GM23338 (cell line): ENCODE results near the gene TFEB. TPM values are rescaled to one million over a fixed set of nuclear protein-coding genes. Genes with fewer than 3 reads are reported as not detected.
A peak's percentile ranks its signal among the peaks of the same experiment; 100 is the strongest.

ENCODE experiments used
- ATAC-seq: fragments of 200-7000 bp; cut with Tn5 transposase; 3 replicates; pipeline ENCODE4 v1.9.1; 2020
- DNase-seq: peaks from one replicate; pipeline ENCODE4 v3.0.0-alpha.2; 2015; ENCODE audit warnings: low spot score
- H2AFZ ChIP-seq: fragments of 200-600 bp; sonication (generic); 2 replicates; pipeline ENCODE4 v1.8.0; 2016; ENCODE audit warnings: antibody characterized with exemption, mild to moderate bottlenecking, moderate library complexity
- H3F3A ChIP-seq: fragments of 200-600 bp; sonication (generic); replicated peaks from 2 replicates; pipeline ENCODE4 v1.8.0; 2017; ENCODE audit warnings: antibody characterized with exemption, mixed run types, low read depth
- H3K27ac ChIP-seq: fragments of 200-600 bp; sonication (generic); 2 replicates; pipeline ENCODE4 v1.6.1; 2016; ENCODE audit warnings: low read depth
- H3K27me3 ChIP-seq: fragments of 200-600 bp; sonication (generic); 2 replicates; pipeline ENCODE4 v1.8.0; 2016; ENCODE audit warnings: mild to moderate bottlenecking, mixed run types, moderate library complexity; ENCODE audit not compliant: insufficient read depth
- H3K36me3 ChIP-seq: fragments of 200-600 bp; sonication (generic); 2 replicates; pipeline ENCODE4 v1.8.0; 2016; ENCODE audit warnings: mild to moderate bottlenecking; ENCODE audit not compliant: insufficient read depth
- H3K4me1 ChIP-seq: fragments of 200-600 bp; sonication (generic); 2 replicates; pipeline ENCODE4 v1.8.0; 2016; ENCODE audit warnings: mild to moderate bottlenecking, moderate library complexity; ENCODE audit not compliant: insufficient read depth
- H3K4me2 ChIP-seq: fragments of 200-600 bp; sonication (generic); 2 replicates; pipeline ENCODE4 v1.7.1; 2017; ENCODE audit warnings: mixed run types
- H3K4me3 ChIP-seq: fragments of 200-600 bp; sonication (generic); 2 replicates; pipeline ENCODE4 v1.6.1; 2016; ENCODE audit warnings: mixed run types
- H3K79me2 ChIP-seq: fragments of 200-600 bp; sonication (generic); replicated peaks from 2 replicates; pipeline ENCODE4 v1.8.0; 2017; ENCODE audit warnings: mild to moderate bottlenecking; ENCODE audit not compliant: insufficient read depth
- H3K9me2 ChIP-seq: fragments of 200-600 bp; sonication (generic); 2 replicates; pipeline ENCODE4 v1.8.0; 2017; ENCODE audit not compliant: insufficient read depth
- H4K20me1 ChIP-seq: fragments of 200-600 bp; sonication (generic); replicated peaks from 2 replicates; pipeline ENCODE4 v1.8.0; 2017; ENCODE audit warnings: mild to moderate bottlenecking; ENCODE audit not compliant: insufficient read depth
- H3K27ac Mint-ChIP-seq: 2 replicates; pipeline ENCODE4 v1.8.0; 2020; ENCODE audit warnings: inconsistent platforms, mild to moderate bottlenecking, moderate library complexity, mixed read lengths
- H3K27me3 Mint-ChIP-seq: 3 replicates; pipeline ENCODE4 v1.8.0; 2022; ENCODE audit warnings: low read depth, mild to moderate bottlenecking, moderate library complexity, mixed read lengths, inconsistent platforms; ENCODE audit not compliant: insufficient read depth, poor library complexity
- H3K36me3 Mint-ChIP-seq: 3 replicates; pipeline ENCODE4 v1.8.0; 2021; ENCODE audit warnings: low read depth, mild to moderate bottlenecking, inconsistent platforms, moderate library complexity, mixed read lengths
- H3K4me1 Mint-ChIP-seq: 3 replicates; pipeline ENCODE4 v1.8.0; 2020; ENCODE audit warnings: mild to moderate bottlenecking, inconsistent platforms, mixed read lengths
- H3K4me3 Mint-ChIP-seq: 3 replicates; pipeline ENCODE4 v1.8.0; 2021; ENCODE audit warnings: moderate library complexity, mild to moderate bottlenecking, inconsistent platforms, mixed read lengths
- H3K9me3 Mint-ChIP-seq: 3 replicates; pipeline ENCODE4 v1.8.0; 2020; ENCODE audit warnings: moderate library complexity, mild to moderate bottlenecking, inconsistent platforms, mixed read lengths
- CREB1 ChIP-seq: fragments of 250-450 bp; sonication (Bioruptor Pico); IDR thresholded peaks from 2 replicates; pipeline ENCODE4 v1.5.0; 2020; ENCODE audit warnings: low read depth, mild to moderate bottlenecking, moderate library complexity
- EZH2 ChIP-seq: fragments of 200-600 bp; sonication (generic); IDR thresholded peaks from one replicate; pipeline ENCODE4 v1.8.0; 2017; ENCODE audit warnings: antibody characterized with exemption, mild to moderate bottlenecking, low read depth; ENCODE audit not compliant: unreplicated experiment
- EZH2phosphoT487 ChIP-seq: fragments of 200-600 bp; sonication (generic); IDR thresholded peaks from one replicate; pipeline ENCODE4 v1.8.1; 2018; ENCODE audit warnings: antibody characterized with exemption; ENCODE audit not compliant: unreplicated experiment
- JUNB ChIP-seq: IDR thresholded peaks from one replicate; pipeline ENCODE4 v1.6.1; 2016; ENCODE audit warnings: antibody characterized with exemption; ENCODE audit not compliant: unreplicated experiment
- NANOG ChIP-seq: IDR thresholded peaks from 2 replicates; pipeline ENCODE4 v1.6.1; 2016; ENCODE audit warnings: antibody characterized with exemption, borderline replicate concordance
- POLR2AphosphoS5 ChIP-seq: IDR thresholded peaks from 2 replicates; pipeline ENCODE4 v1.6.1; 2016; ENCODE audit warnings: antibody characterized with exemption, low read depth
- STAT1 ChIP-seq: IDR thresholded peaks from one replicate; pipeline ENCODE4 v1.6.1; 2016; ENCODE audit warnings: antibody characterized with exemption; ENCODE audit not compliant: unreplicated experiment
- ZNF114 ChIP-seq: fragments of 250-450 bp; sonication (Bioruptor Pico); IDR thresholded peaks from 2 replicates; pipeline ENCODE4 v1.5.0; 2020; ENCODE audit warnings: mild to moderate bottlenecking, moderate library complexity
- ZNF331 ChIP-seq: fragments of 250-450 bp; sonication (Bioruptor Pico); IDR thresholded peaks from 2 replicates; pipeline ENCODE4 v1.5.0; 2020; ENCODE audit warnings: low read depth, mild to moderate bottlenecking, moderate library complexity
- polyA plus RNA-seq: library from polyadenylated mRNA; unstranded; fragments of >200 nt; fragmentation: Nextera tagmentation; extraction: Ambion mirVana; gene quantifications from 2 replicates; pipeline ENCODE4 v1.2.1, GENCODE V29; 2016
- total RNA-seq: library from RNA; depleted of rRNA; stranded (reverse); fragments of >200 nt; shearing (Covaris generic); gene quantifications from 2 replicates; pipeline ENCODE4 v1.2.3, GENCODE V29; 2014
- TF ChIP-seq, protein P1 (sequence below): IDR thresholded peaks from 2 replicates; pipeline ENCODE4 v1.6.1; 2016; ENCODE audit warnings: antibody characterized with exemption
- TF ChIP-seq, protein P2 (sequence below): fragments of 250-450 bp; sonication (Bioruptor Pico); IDR thresholded peaks from 2 replicates; pipeline ENCODE4 v1.5.0; 2020; ENCODE audit warnings: mild to moderate bottlenecking, moderate library complexity
- TF ChIP-seq, protein P3 (sequence below): IDR thresholded peaks from one replicate; pipeline ENCODE4 v1.6.1; 2018; ENCODE audit warnings: antibody characterized with exemption; ENCODE audit not compliant: unreplicated experiment
- TF ChIP-seq, protein P4 (sequence below), 2 experiments: fragments of 200-600 bp in 1 of 2; sonication (generic) in 1 of 2; conservative IDR thresholded peaks; 2 replicates each; pipeline versions ENCODE4 v1.5.1 to v1.6.1; 2016 to 2017; ENCODE audit warnings: antibody characterized with exemption in 2 of 2, low read depth in 2 of 2, mild to moderate bottlenecking in 2 of 2, moderate library complexity in 1 of 2

The TFEB gene
- total and polyA plus RNA-seq, 2 experiments from 2014 or later: 1.3 to 4.3 TPM

DNA sequence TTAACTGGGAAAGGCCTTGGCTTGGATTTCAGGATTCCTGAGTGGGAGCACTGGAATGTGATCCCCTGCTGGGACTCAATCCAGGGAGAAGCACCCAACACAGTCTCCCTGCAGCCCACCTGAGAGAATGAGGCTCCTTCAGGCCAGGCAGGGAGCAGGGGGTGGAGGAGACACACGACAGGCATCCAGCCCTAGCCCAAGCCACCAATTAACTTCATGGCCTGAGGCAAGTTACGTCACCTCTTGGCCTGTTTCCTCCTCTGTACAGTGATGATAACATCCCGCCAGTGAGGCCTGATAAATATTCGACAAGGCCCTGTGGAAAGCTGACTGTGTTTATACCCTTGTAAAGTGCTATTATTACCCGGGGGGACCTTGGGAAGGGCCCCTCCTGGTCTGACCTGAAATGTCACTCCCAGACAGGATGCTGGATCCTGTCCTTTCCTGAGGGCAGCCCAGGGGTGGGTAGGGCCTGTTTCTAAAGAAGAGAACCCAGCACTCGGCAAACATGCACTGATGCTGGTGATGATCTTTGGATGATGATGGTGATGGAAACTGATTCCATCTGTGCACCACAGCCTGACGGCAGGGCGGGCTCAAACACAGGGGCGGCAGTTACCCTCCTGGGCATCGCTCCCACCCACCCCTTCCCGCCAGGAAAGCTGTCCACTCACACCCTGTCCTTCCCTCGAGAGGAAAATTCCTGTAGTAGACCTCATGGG is 31.9 kb upstream of the TFEB start:
- ATAC-seq (peak; percentile 37), DNase-seq (no peak)
- no peaks in the 10 kb centered on the region for H4K20me1 ChIP-seq
- no peak overlapping the region for H3K27ac ChIP-seq
- Mint-ChIP-seq H3K4me3 (no peak overlapping the region), H3K9me3 (no peaks in the 10 kb centered on the region), H3K36me3 (peaks cover 9% of the 10 kb centered on the region; the same call in 2 of the 3 replicates), H3K27me3 (peaks cover 9% of the 10 kb centered on the region), H3K27ac (no peak overlapping the region), H3K4me1 (peaks cover 9% of the 10 kb centered on the region)
- H3K36me3 ChIP-seq: no peaks in the 10 kb centered on the region; the same call in 1 of the 2 replicates
- no peaks in the 10 kb centered on the region for H3K79me2 ChIP-seq
- H3K4me1 ChIP-seq: no peaks in the 10 kb centered on the region
- no peak for TF ChIP-seq CREB1 (CRISPR knock-in tag)
- TF ChIP-seq EZH2: no peak
- TF ChIP-seq, protein P1, sequence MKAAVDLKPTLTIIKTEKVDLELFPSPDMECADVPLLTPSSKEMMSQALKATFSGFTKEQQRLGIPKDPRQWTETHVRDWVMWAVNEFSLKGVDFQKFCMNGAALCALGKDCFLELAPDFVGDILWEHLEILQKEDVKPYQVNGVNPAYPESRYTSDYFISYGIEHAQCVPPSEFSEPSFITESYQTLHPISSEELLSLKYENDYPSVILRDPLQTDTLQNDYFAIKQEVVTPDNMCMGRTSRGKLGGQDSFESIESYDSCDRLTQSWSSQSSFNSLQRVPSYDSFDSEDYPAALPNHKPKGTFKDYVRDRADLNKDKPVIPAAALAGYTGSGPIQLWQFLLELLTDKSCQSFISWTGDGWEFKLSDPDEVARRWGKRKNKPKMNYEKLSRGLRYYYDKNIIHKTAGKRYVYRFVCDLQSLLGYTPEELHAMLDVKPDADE: no peak
- TF ChIP-seq POLR2AphosphoS5: no peak
- no peak for TF ChIP-seq STAT1
- TF ChIP-seq NANOG: no peak
- TF ChIP-seq, protein P2, sequence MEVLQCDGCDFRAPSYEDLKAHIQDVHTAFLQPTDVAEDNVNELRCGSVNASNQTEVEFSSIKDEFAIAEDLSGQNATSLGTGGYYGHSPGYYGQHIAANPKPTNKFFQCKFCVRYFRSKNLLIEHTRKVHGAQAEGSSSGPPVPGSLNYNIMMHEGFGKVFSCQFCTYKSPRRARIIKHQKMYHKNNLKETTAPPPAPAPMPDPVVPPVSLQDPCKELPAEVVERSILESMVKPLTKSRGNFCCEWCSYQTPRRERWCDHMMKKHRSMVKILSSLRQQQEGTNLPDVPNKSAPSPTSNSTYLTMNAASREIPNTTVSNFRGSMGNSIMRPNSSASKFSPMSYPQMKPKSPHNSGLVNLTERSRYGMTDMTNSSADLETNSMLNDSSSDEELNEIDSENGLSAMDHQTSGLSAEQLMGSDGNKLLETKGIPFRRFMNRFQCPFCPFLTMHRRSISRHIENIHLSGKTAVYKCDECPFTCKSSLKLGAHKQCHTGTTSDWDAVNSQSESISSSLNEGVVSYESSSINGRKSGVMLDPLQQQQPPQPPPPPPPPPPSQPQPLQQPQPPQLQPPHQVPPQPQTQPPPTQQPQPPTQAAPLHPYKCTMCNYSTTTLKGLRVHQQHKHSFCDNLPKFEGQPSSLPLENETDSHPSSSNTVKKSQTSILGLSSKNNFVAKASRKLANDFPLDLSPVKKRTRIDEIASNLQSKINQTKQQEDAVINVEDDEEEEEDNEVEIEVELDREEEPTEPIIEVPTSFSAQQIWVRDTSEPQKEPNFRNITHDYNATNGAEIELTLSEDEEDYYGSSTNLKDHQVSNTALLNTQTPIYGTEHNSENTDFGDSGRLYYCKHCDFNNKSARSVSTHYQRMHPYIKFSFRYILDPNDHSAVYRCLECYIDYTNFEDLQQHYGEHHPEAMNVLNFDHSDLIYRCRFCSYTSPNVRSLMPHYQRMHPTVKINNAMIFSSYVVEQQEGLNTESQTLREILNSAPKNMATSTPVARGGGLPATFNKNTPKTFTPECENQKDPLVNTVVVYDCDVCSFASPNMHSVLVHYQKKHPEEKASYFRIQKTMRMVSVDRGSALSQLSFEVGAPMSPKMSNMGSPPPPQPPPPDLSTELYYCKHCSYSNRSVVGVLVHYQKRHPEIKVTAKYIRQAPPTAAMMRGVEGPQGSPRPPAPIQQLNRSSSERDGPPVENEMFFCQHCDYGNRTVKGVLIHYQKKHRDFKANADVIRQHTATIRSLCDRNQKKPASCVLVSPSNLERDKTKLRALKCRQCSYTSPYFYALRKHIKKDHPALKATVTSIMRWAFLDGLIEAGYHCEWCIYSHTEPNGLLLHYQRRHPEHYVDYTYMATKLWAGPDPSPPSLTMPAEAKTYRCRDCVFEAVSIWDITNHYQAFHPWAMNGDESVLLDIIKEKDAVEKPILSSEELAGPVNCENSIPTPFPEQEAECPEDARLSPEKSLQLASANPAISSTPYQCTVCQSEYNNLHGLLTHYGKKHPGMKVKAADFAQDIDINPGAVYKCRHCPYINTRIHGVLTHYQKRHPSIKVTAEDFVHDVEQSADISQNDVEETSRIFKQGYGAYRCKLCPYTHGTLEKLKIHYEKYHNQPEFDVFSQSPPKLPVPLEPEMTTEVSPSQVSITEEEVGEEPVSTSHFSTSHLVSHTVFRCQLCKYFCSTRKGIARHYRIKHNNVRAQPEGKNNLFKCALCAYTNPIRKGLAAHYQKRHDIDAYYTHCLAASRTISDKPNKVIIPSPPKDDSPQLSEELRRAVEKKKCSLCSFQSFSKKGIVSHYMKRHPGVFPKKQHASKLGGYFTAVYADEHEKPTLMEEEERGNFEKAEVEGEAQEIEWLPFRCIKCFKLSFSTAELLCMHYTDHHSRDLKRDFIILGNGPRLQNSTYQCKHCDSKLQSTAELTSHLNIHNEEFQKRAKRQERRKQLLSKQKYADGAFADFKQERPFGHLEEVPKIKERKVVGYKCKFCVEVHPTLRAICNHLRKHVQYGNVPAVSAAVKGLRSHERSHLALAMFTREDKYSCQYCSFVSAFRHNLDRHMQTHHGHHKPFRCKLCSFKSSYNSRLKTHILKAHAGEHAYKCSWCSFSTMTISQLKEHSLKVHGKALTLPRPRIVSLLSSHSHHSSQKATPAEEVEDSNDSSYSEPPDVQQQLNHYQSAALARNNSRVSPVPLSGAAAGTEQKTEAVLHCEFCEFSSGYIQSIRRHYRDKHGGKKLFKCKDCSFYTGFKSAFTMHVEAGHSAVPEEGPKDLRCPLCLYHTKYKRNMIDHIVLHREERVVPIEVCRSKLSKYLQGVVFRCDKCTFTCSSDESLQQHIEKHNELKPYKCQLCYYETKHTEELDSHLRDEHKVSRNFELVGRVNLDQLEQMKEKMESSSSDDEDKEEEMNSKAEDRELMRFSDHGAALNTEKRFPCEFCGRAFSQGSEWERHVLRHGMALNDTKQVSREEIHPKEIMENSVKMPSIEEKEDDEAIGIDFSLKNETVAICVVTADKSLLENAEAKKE (CRISPR knock-in tag): no peak
- no peak for TF ChIP-seq EZH2phosphoT487
- TF ChIP-seq, protein P3, sequence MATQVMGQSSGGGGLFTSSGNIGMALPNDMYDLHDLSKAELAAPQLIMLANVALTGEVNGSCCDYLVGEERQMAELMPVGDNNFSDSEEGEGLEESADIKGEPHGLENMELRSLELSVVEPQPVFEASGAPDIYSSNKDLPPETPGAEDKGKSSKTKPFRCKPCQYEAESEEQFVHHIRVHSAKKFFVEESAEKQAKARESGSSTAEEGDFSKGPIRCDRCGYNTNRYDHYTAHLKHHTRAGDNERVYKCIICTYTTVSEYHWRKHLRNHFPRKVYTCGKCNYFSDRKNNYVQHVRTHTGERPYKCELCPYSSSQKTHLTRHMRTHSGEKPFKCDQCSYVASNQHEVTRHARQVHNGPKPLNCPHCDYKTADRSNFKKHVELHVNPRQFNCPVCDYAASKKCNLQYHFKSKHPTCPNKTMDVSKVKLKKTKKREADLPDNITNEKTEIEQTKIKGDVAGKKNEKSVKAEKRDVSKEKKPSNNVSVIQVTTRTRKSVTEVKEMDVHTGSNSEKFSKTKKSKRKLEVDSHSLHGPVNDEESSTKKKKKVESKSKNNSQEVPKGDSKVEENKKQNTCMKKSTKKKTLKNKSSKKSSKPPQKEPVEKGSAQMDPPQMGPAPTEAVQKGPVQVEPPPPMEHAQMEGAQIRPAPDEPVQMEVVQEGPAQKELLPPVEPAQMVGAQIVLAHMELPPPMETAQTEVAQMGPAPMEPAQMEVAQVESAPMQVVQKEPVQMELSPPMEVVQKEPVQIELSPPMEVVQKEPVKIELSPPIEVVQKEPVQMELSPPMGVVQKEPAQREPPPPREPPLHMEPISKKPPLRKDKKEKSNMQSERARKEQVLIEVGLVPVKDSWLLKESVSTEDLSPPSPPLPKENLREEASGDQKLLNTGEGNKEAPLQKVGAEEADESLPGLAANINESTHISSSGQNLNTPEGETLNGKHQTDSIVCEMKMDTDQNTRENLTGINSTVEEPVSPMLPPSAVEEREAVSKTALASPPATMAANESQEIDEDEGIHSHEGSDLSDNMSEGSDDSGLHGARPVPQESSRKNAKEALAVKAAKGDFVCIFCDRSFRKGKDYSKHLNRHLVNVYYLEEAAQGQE: no peak
- TF ChIP-seq JUNB: no peak
- TF ChIP-seq ZNF114 (CRISPR knock-in tag): no peak
- TF ChIP-seq, protein P4, sequence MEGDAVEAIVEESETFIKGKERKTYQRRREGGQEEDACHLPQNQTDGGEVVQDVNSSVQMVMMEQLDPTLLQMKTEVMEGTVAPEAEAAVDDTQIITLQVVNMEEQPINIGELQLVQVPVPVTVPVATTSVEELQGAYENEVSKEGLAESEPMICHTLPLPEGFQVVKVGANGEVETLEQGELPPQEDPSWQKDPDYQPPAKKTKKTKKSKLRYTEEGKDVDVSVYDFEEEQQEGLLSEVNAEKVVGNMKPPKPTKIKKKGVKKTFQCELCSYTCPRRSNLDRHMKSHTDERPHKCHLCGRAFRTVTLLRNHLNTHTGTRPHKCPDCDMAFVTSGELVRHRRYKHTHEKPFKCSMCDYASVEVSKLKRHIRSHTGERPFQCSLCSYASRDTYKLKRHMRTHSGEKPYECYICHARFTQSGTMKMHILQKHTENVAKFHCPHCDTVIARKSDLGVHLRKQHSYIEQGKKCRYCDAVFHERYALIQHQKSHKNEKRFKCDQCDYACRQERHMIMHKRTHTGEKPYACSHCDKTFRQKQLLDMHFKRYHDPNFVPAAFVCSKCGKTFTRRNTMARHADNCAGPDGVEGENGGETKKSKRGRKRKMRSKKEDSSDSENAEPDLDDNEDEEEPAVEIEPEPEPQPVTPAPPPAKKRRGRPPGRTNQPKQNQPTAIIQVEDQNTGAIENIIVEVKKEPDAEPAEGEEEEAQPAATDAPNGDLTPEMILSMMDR (conservative IDR thresholded peaks at IDR 0.05; ENCODE audit: low read depth in 2 of 2): no peak
- no peak for TF ChIP-seq ZNF331 (CRISPR knock-in tag)
- no peaks in the 10 kb centered on the region for H3F3A ChIP-seq
- no peaks in the 10 kb centered on the region for H3K9me2 ChIP-seq
- H2AFZ ChIP-seq: no peak overlapping the region
- H3K4me3 ChIP-seq: no peak overlapping the region
- H3K27me3 ChIP-seq: no peaks in the 10 kb centered on the region
- no peak overlapping the region for H3K4me2 ChIP-seq
